Measurements from ENCODE around the gene GLI3.

Gene GLI3

GRCh38 chr7:41930538-41931262 lies 306.3 kb downstream of the GLI3 start:
- DNase-seq (ENCODE audit: low read depth, low spot score), result no peak
- no peak overlapping the region for H3K4me3 ChIP-seq (ENCODE audit: low read depth, low read length)
- POLR2A ChIA-PET, result interaction anchor here (0.9 kb wide), 1 partner anchor 231 kb away, joined by 3 read pairs; no protein-coding TSS in a partner anchor
- CTCF ChIA-PET, result interaction anchor here (0.9 to 10.9 kb wide), 3 partner anchors 9 to 225 kb away, joined by 3 to 161 read pairs (median 3); no protein-coding TSS in a partner anchor
- TF ChIP-seq, protein P1, sequence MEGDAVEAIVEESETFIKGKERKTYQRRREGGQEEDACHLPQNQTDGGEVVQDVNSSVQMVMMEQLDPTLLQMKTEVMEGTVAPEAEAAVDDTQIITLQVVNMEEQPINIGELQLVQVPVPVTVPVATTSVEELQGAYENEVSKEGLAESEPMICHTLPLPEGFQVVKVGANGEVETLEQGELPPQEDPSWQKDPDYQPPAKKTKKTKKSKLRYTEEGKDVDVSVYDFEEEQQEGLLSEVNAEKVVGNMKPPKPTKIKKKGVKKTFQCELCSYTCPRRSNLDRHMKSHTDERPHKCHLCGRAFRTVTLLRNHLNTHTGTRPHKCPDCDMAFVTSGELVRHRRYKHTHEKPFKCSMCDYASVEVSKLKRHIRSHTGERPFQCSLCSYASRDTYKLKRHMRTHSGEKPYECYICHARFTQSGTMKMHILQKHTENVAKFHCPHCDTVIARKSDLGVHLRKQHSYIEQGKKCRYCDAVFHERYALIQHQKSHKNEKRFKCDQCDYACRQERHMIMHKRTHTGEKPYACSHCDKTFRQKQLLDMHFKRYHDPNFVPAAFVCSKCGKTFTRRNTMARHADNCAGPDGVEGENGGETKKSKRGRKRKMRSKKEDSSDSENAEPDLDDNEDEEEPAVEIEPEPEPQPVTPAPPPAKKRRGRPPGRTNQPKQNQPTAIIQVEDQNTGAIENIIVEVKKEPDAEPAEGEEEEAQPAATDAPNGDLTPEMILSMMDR (IDR thresholded peaks at IDR 0.05; ENCODE audit: insufficient read depth, low read length, missing control alignments), result no peak

DNA sequence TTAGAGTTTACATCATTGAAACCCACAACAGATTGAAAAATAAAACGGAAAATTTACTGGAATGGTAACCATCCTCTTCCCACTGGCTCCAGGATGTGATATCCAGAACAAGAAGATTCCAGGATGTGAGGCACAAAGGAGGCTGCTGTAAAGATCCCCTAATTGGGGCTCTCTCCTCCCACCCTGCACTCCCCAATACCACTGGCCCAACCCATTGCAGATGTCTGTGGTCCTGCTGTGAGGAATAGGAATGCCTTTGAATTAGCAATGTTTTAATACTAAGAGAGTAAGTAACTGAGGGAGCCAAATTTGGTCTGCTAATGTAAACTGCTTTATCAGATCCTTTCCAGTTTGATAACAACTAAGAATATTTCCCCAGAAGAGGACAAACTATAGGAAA lies 308.2 kb downstream of the GLI3 start:
- ChIA-PET POLR2A (interaction anchor here (0.8 kb wide), 1 partner anchor 195 kb away, joined by 3 read pairs; no protein-coding TSS in a partner anchor), CTCF (interaction anchor here (1.2 to 10.9 kb wide), 2 partner anchors 13 to 223 kb away, joined by 3 to 161 read pairs; no protein-coding TSS in a partner anchor)
- no peak overlapping the region for H3K4me3 ChIP-seq (ENCODE audit: low read depth, low read length)
- no peak for DNase-seq (ENCODE audit: low read depth, low spot score)
- TF ChIP-seq, protein P1 (IDR thresholded peaks at IDR 0.05; ENCODE audit: insufficient read depth, low read length, missing control alignments), result no peak

GRCh38 chr7:41928166-41928565 lies 308.8 kb downstream of the GLI3 start:
- no peak for DNase-seq (ENCODE audit: low read depth, low spot score)
- ChIA-PET CTCF (interaction anchor here (1.2 to 10.9 kb wide), 2 partner anchors 14 to 222 kb away, joined by 3 to 161 read pairs; no protein-coding TSS in a partner anchor), POLR2A (interaction anchor here (0.8 kb wide), 1 partner anchor 194 kb away, joined by 3 read pairs; no protein-coding TSS in a partner anchor)
- TF ChIP-seq, protein P1 (IDR thresholded peaks at IDR 0.05; ENCODE audit: insufficient read depth, low read length, missing control alignments), result no peak
- H3K4me3 ChIP-seq (ENCODE audit: low read depth, low read length), result no peak overlapping the region

DNA sequence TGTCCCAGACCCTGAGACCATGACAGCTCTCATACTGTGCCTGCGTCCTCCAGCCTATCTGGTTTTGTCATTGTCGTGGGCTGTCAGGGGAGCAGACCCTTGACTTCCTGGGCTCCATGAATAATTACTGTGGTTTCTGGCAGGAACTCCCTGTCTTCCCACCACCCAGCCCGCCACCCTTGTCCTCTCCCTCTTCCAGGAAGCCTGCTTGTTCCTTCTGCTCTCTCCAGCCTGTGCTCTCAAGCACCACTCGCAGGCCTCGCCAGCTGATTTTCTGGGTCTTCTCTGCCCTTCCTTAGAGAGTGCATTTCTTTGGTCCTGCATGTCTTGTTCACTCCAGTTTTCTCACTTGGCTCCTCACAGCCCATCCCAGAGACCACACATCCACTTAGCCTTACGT lies 309.6 kb downstream of the GLI3 start:
- DNase-seq (ENCODE audit: low read depth, low spot score), result no peak
- ChIA-PET CTCF (interaction anchor here (1.2 to 10.9 kb wide), 3 partner anchors 9 to 221 kb away, joined by 3 to 161 read pairs (median 4); no protein-coding TSS in a partner anchor), POLR2A (no interaction called here)
- TF ChIP-seq, protein P1 (IDR thresholded peaks at IDR 0.05; ENCODE audit: insufficient read depth, low read length, missing control alignments), result no peak
- H3K4me3 ChIP-seq (ENCODE audit: low read depth, low read length), result no peak overlapping the region

- CTCF ChIA-PET, result interaction anchor here (1.9 to 10.9 kb wide), 2 partner anchors 11 to 16 kb away, joined by 4 to 161 read pairs; no protein-coding TSS in a partner anchor
- no peak overlapping the region for H3K4me3 ChIP-seq (ENCODE audit: low read depth, low read length)
- POLR2A ChIA-PET, result no interaction called here
- no peak for DNase-seq (ENCODE audit: low read depth, low spot score)
- TF ChIP-seq, protein P1 (IDR thresholded peaks at IDR 0.05; ENCODE audit: insufficient read depth, low read length, missing control alignments), result no peak
Measured at GRCh38 chr7:41925946-41926345, 311.1 kb downstream of the GLI3 start.

DNA sequence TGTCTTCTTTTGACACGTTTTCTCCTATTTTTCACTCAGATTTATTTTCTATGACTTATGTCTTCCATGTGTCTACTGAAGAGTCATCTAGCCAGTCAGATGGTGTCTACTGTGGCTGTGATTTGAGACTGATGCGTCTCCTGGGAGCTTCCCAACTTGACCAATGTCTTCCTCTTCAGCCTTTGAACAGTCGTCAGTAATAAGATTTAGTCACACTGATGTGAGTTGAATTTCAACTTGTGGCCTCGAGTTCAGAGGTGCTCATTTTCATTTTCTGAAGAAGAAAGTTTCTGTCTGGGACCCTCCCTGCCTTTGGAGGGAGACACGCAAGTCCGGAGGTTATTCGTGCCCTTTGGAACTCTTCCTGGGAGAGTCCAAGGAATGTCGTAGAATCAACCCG lies 312.2 kb downstream of the GLI3 start:
- POLR2A ChIA-PET, result no interaction called here
- H3K4me3 ChIP-seq (ENCODE audit: low read depth, low read length), result no peak overlapping the region
- CTCF ChIA-PET, result interaction anchor here (10.9 kb wide), 1 partner anchor 17 kb away, joined by 161 read pairs; no protein-coding TSS in a partner anchor
- no peak for DNase-seq (ENCODE audit: low read depth, low spot score)
- TF ChIP-seq, protein P1 (IDR thresholded peaks at IDR 0.05; ENCODE audit: insufficient read depth, low read length, missing control alignments), result no peak
